Smooth muscle cell (in vitro differentiated cells): ENCODE data around the gene SIN3A. TPM values are rescaled to one million over a fixed set of nuclear protein-coding genes. Genes with fewer than 3 reads are reported as not detected.
"Not testable (repeated sequence)": the region's sequence is repeated elsewhere in the genome, so short reads cannot be mapped to it uniquely, and the experiment has no call there.

ENCODE experiments used
- DNase-seq: peaks from one replicate; lab custom pipeline; 2025; ENCODE audit not compliant: unreplicated experiment; lab: John Stamatoyannopoulos, UW
- H2AFZ ChIP-seq: fragments of 200-600 bp; sonication (generic); 2 replicates; pipeline ENCODE4 v1.6.0; 2016; ENCODE audit warnings: antibody characterized with exemption, low read depth, mild to moderate bottlenecking
- H3F3A ChIP-seq: fragments of 200-600 bp; sonication (generic); 2 replicates; pipeline ENCODE4 v1.6.0; 2017; ENCODE audit warnings: antibody characterized with exemption, low read depth
- H3K27ac ChIP-seq: fragments of 200-600 bp; sonication (generic); 2 replicates; pipeline ENCODE4 v1.5.1; 2016; ENCODE audit warnings: low read depth, mild to moderate bottlenecking
- H3K27me3 ChIP-seq: fragments of 200-600 bp; sonication (generic); 2 replicates; pipeline ENCODE4 v1.6.1; 2016; ENCODE audit warnings: low read depth, mild to moderate bottlenecking
- H3K36me3 ChIP-seq: fragments of 200-600 bp; sonication (generic); 2 replicates; pipeline ENCODE4 v1.5.1; 2016; ENCODE audit warnings: low read depth
- H3K4me1 ChIP-seq: fragments of 200-600 bp; sonication (generic); 2 replicates; pipeline ENCODE4 v1.5.1; 2016; ENCODE audit warnings: low read depth
- H3K4me2 ChIP-seq: fragments of 200-600 bp; sonication (generic); 2 replicates; pipeline ENCODE4 v1.6.0; 2016; ENCODE audit warnings: mild to moderate bottlenecking
- H3K4me3 ChIP-seq: fragments of 200-600 bp; sonication (generic); 2 replicates; pipeline ENCODE4 v1.5.1; 2016; ENCODE audit warnings: mild to moderate bottlenecking
- H3K79me2 ChIP-seq: fragments of 200-600 bp; sonication (generic); 2 replicates; pipeline ENCODE4 v1.6.0; 2016; ENCODE audit warnings: low read depth, mild to moderate bottlenecking
- H3K9ac ChIP-seq: fragments of 200-600 bp; sonication (generic); 2 replicates; pipeline ENCODE4 v1.6.0; 2016; ENCODE audit warnings: low read depth
- H3K9me3 ChIP-seq: fragments of 200-600 bp; sonication (generic); replicated peaks from 2 replicates; pipeline ENCODE4 v1.5.1; 2016; ENCODE audit warnings: low read depth
- H4K20me1 ChIP-seq: fragments of 200-600 bp; sonication (generic); 2 replicates; pipeline ENCODE4 v1.6.0; 2016; ENCODE audit warnings: low read depth
- WGBS: methylation state at CpG from one replicate; pipeline ENCODE4 v1.1.7; 2016; ENCODE audit warnings: low lambda C conversion rate; 5-methylcytosine and 5-hydroxymethylcytosine counted together
- polyA plus RNA-seq: library from polyadenylated mRNA; unstranded; fragments of >200 nt; fragmentation: Nextera tagmentation; extraction: Ambion mirVana; gene quantifications from 2 replicates; pipeline ENCODE4 v1.2.1, GENCODE V29; 2016
- total RNA-seq: library from RNA; depleted of rRNA; stranded (reverse); fragments of >200 nt; gene quantifications from 2 replicates; pipeline ENCODE4 v1.2.3, GENCODE V29; 2014
- TF ChIP-seq, protein P1 (sequence below): fragments of 200-600 bp; sonication (generic); IDR thresholded peaks from 2 replicates; pipeline ENCODE4 v1.5.1; 2017; ENCODE audit warnings: borderline replicate concordance, mild to moderate bottlenecking, antibody characterized with exemption; ENCODE audit not compliant: insufficient read depth, poor library complexity, severe bottlenecking

Gene SIN3A
- total and polyA plus RNA-seq, 2 experiments from 2014 or later = 12.0 to 40.7 TPM

GRCh38 chr15:75348034-75348561, 103.4 kb downstream of the SIN3A start:
- Histone ChIP-seq H3K27me3 (no peaks in the 10 kb centered on the region), H3K4me1 (peaks cover 6% of the 10 kb centered on the region), H3K79me2 (no peaks in the 10 kb centered on the region), H3K36me3 (no peaks in the 10 kb centered on the region), H4K20me1 (no peaks in the 10 kb centered on the region), H3K4me3 (peak overlapping the region; percentile 83), H3F3A (no peaks in the 10 kb centered on the region), H3K27ac (no peak overlapping the region), H3K4me2 (peak overlapping the region; percentile 100), H2AFZ (peak overlapping the region; percentile 12), H3K9me3 (no peaks in the 10 kb centered on the region), H3K9ac (peak overlapping the region; percentile 80)
- no peak for DNase-seq
- WGBS = 2% methylated on average over 28 of the region's 45 CpGs
- TF ChIP-seq, protein P1, sequence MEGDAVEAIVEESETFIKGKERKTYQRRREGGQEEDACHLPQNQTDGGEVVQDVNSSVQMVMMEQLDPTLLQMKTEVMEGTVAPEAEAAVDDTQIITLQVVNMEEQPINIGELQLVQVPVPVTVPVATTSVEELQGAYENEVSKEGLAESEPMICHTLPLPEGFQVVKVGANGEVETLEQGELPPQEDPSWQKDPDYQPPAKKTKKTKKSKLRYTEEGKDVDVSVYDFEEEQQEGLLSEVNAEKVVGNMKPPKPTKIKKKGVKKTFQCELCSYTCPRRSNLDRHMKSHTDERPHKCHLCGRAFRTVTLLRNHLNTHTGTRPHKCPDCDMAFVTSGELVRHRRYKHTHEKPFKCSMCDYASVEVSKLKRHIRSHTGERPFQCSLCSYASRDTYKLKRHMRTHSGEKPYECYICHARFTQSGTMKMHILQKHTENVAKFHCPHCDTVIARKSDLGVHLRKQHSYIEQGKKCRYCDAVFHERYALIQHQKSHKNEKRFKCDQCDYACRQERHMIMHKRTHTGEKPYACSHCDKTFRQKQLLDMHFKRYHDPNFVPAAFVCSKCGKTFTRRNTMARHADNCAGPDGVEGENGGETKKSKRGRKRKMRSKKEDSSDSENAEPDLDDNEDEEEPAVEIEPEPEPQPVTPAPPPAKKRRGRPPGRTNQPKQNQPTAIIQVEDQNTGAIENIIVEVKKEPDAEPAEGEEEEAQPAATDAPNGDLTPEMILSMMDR = no peak

- WGBS = 1% methylated on average over 58 of the region's 65 CpGs
- TF ChIP-seq, protein P1 = no peak
- H3K4me2 ChIP-seq = peak overlapping the region; percentile 100
- peak overlapping the region; percentile 83 for H3K4me3 ChIP-seq
- H2AFZ ChIP-seq = peak overlapping the region; percentile 12
- no peak overlapping the region for H3K27ac ChIP-seq
- peaks cover 6% of the 10 kb centered on the region for H3K4me1 ChIP-seq
- H3K27me3 ChIP-seq = no peaks in the 10 kb centered on the region
- H3K79me2 ChIP-seq = no peaks in the 10 kb centered on the region
- no peaks in the 10 kb centered on the region for H4K20me1 ChIP-seq
- no peaks in the 10 kb centered on the region for H3F3A ChIP-seq
- DNase-seq = no peak
- H3K36me3 ChIP-seq = no peaks in the 10 kb centered on the region
- no peaks in the 10 kb centered on the region for H3K9me3 ChIP-seq
- H3K9ac ChIP-seq = peak overlapping the region; percentile 80
Observed at GRCh38 chr15:75347222-75348033, 104.1 kb downstream of the SIN3A start.

DNA sequence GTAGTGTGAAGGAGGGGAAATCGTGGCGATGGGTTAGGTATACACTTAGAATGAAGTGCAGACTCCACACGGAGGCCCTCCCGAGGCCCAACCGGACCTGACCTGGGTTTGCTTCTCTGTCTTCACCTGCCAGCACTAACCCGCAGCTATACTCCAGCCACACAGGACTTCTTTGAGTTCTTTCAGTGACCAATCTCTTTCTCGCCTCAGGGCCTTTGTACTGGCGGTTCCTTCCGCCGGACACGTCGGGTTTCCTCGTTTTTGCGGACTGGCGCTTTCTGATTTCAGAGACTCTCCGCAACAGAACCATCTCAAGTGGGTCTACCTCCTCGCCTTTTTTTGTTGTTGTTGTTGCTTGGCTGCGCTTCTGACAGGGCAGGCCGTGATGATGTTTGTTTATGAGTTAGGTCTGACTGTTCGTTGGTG, 104.7 kb downstream of the SIN3A start, which contains the start of gene NEIL1:
NEIL1 (plus strand) TSS at position 244 of the 426 bp plus-strand sequence. CDS start 1,867 bp downstream, outside the sequence.
- Histone ChIP-seq H3K79me2 (no peaks in the 10 kb centered on the region), H3K36me3 (no peaks in the 10 kb centered on the region), H3F3A (no peaks in the 10 kb centered on the region), H3K9ac (peak within 1 kb of the TSS; percentile 80), H3K4me1 (peaks cover 6% of the 10 kb centered on the region), H2AFZ (peak within 1 kb of the TSS; percentile 12), H3K27ac (no peak within 1 kb of the TSS), H3K9me3 (no peaks in the 10 kb centered on the region), H3K4me3 (peak within 1 kb of the TSS; percentile 83), H4K20me1 (no peaks in the 10 kb centered on the region), H3K27me3 (no peaks in the 10 kb centered on the region), H3K4me2 (peak within 1 kb of the TSS; percentile 100)
- DNase-seq = no peak
- 20% methylated on average over 20 of the region's 20 CpGs for WGBS
- TF ChIP-seq, protein P1 = no peak

GRCh38 chr15:75343953-75344352, 107.5 kb downstream of the SIN3A start:
- H3K4me3 ChIP-seq, H3K4me1 ChIP-seq, H2AFZ ChIP-seq, H3K4me2 ChIP-seq, H3K27ac ChIP-seq, H3K9ac ChIP-seq, H4K20me1 ChIP-seq, H3K79me2 ChIP-seq, H3K27me3 ChIP-seq, DNase-seq, H3F3A ChIP-seq, H3K9me3 ChIP-seq, H3K36me3 ChIP-seq: not testable (repeated sequence)
- WGBS = 80% methylated on average over 8 of the region's 8 CpGs
